Measurements from ENCODE around the gene SIAH1.
A peak's percentile ranks its signal among the peaks of the same experiment; 100 is the strongest.
"Not testable (repeated sequence)": the region's sequence is repeated elsewhere in the genome, so short reads cannot be mapped to it uniquely, and the experiment has no call there.

SIAH1 gene

GRCh38 chr16:48332978-48333377 lies 52.2 kb downstream of the SIAH1 start:
- DNase-seq (ENCODE audit: low spot score), result no peak

- no peak for DNase-seq (ENCODE audit: low spot score)
These were observed 54.4 kb downstream of the SIAH1 start for GRCh38 chr16:48330841-48331192.

- no peak for DNase-seq (ENCODE audit: low spot score)
These were observed 54.9 kb downstream of the SIAH1 start for GRCh38 chr16:48330189-48330840.

GRCh38 chr16:48329138-48329537 lies 56.1 kb downstream of the SIAH1 start:
- no peak for DNase-seq (ENCODE audit: low spot score)

GRCh38 chr16:48326915-48327314 lies 58.3 kb downstream of the SIAH1 start:
- DNase-seq (ENCODE audit: low spot score), result no peak

- DNase-seq (ENCODE audit: low spot score), result no peak
These were observed 61.1 kb downstream of the SIAH1 start for GRCh38 chr16:48323783-48324775.

- DNase-seq (ENCODE audit: low spot score), result no peak
These were observed 63.7 kb downstream of the SIAH1 start for GRCh38 chr16:48321317-48322036.

DNA sequence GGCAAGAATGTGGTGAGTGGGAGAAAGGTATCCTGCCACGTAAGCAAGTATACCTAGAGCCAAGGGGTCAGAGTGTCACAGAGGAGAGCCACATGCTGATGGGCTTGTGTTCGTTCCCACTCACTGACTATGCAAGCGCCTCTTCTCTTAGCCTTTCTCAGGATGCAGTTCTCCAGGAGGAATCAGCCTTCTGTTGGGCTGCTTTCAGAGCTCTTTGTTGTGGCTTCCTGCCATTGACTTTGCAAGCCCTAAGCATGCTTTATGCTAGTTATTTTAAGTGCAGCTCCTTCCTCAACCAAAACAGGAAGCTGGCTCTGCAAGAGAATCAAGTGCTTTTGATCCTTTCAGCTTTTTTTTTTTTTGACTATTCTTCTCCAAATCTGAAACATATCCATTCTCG lies 66.6 kb downstream of the SIAH1 start:
- DNase-seq (ENCODE audit: low spot score), result peak; percentile 64

GRCh38 chr16:48317614-48318315 lies 67.4 kb downstream of the SIAH1 start:
- no peak for DNase-seq (ENCODE audit: low spot score)

- no peak for DNase-seq (ENCODE audit: low spot score)
These were observed 68.2 kb downstream of the SIAH1 start for GRCh38 chr16:48317026-48317425.

GRCh38 chr16:48313905-48314304 lies 71.3 kb downstream of the SIAH1 start:
- not testable (repeated sequence) for DNase-seq (ENCODE audit: low spot score)

DNA sequence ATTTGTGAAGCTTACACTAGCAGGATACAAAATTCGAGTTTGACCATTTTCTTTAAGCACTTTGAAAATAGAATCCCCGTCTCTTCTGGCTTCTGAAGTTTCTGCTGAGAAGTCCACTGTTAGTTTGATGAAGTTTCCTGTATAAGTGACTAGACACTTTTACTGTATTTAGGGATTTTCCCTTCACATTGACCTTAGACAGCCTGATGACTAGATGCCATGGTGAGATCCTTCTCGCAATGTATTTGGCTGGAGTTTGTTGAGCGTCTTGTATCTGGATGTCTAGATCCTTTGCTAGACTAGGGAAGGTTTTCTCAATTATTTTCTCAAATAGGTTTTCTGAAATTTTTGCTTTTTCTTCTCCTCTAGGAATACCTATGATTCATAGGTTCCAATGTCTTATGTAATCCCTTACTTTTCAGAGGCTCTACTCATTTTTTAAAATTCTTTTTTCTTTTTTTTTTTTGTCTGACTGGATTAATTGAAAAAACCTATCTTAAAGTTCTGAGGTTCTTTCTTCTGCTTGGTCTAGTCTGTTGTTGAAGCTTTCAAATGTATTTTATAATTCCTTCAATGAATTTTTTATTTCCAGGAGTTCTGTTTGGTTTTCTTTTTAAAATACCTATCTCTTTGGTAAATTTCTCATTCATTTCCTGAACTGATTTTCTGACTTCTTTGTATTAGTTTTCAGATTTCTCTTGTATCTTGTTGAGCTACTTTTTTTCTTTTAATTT lies 74.1 kb downstream of the SIAH1 start:
- DNase-seq (ENCODE audit: low spot score), result no peak

Data from CD4-positive, alpha-beta T cell treated with Interleukin-6 at 100 ng/mL for 8 hours (primary cell).